B cell (primary cell): ENCODE data around the gene SLC7A10.

Experiments
- CTCF ChIP-seq: fragments of 200-600 bp; IDR thresholded peaks from one replicate; pipeline ENCODE4 v1.8.0; 2022; ENCODE audit warnings: antibody characterized with exemption, mild to moderate bottlenecking
- EZH2 ChIP-seq: IDR thresholded peaks from 2 replicates; pipeline ENCODE4 v1.6.1; 2012; ENCODE audit warnings: borderline replicate concordance, low read depth, mild to moderate bottlenecking, moderate library complexity, low read length; ENCODE audit not compliant: insufficient read depth, poor library complexity, severe bottlenecking

GRCh38 chr19:33224694-33225457 lies 774 bp downstream of the SLC7A10 start:
- no peak for TF ChIP-seq CTCF
- no peak for TF ChIP-seq EZH2
